Body of pancreas (tissue), 4 donors: ENCODE results near the gene OR4Q2. TPM values are rescaled to one million over a fixed set of nuclear protein-coding genes. Genes with fewer than 3 reads are reported as not detected.
"Not testable (repeated sequence)": the region's sequence is repeated elsewhere in the genome, so short reads cannot be mapped to it uniquely, and the experiment has no call there.

Source experiments
- ATAC-seq: fragments of 150-250 bp; one replicate; pipeline ENCODE4 v1.9.1; 2016
- DNase-seq, 4 donors: peaks; one replicate each; pipeline ENCODE4 v3.0.0-alpha.2; 2019
- H3K27ac ChIP-seq, 4 donors: fragments of 200-600 bp; sonication (generic); 1 replicate in 3 of 4; 2 replicates in 1 of 4; pipeline versions ENCODE4 v1.5.1 to v1.6.1; 2016 to 2019; ENCODE audit warnings: mild to moderate bottlenecking in 1 of 4, mixed read lengths in 1 of 4, moderate library complexity in 1 of 4
- H3K27me3 ChIP-seq, 2 donors: fragments of 200-600 bp; sonication (generic); one replicate each; pipeline ENCODE4 v1.6.0; 2016; ENCODE audit warnings: mild to moderate bottlenecking in 1 of 2
- H3K36me3 ChIP-seq, 2 donors: fragments of 200-600 bp; sonication (generic); replicated peaks in 1 of 2; 2 replicates each; pipeline ENCODE4 v1.5.1; 2016; ENCODE audit warnings: low read depth in 2 of 2; ENCODE audit not compliant: insufficient read depth in 1 of 2
- H3K4me1 ChIP-seq: fragments of 200-600 bp; sonication (generic); one replicate; pipeline ENCODE4 v1.6.0; 2016
- H3K4me3 ChIP-seq, 2 donors: fragments of 200-600 bp; sonication (generic); 1 replicate in 1 of 2; 2 replicates in 1 of 2; pipeline ENCODE4 v1.5.1; 2016 to 2019
- H3K9me3 ChIP-seq, 3 donors: fragments of 200-600 bp; sonication (generic); 1 replicate in 2 of 3; 2 replicates in 1 of 3; pipeline ENCODE4 v1.5.1; 2016
- CTCF ChIP-seq, 7 experiments: fragments of 450-650 bp in 4 of 7; fragments of 200-600 bp in 3 of 7; sonication (generic) in 3 of 7; IDR thresholded peaks; one replicate each; pipeline ENCODE4 v1.5.1; 2016 to 2019; ENCODE audit warnings: antibody characterized with exemption in 7 of 7
- POLR2A ChIP-seq, 3 donors: fragments of 450-650 bp; IDR thresholded peaks; one replicate each; pipeline ENCODE4 v1.6.1; 2016; ENCODE audit warnings: antibody characterized with exemption in 3 of 3, mild to moderate bottlenecking in 2 of 3
- WGBS, 2 donors: methylation state at CpG; one replicate each; pipeline ENCODE4 v1.1.5; 2017; 5-methylcytosine and 5-hydroxymethylcytosine counted together
- intact Hi-C: fragments of 100-400 bp; cut with DNase I; formaldehyde crosslinking; loops from one replicate; pipeline ENCODE4 v1.15.1; 2023
- total RNA-seq, 2 donors: library from RNA; depleted of rRNA; stranded (reverse); fragments of >200 nt; gene quantifications; one replicate each; pipeline ENCODE4 v1.1.0, GENCODE V29; 2016

OR4Q2 gene
- total RNA-seq, result not detected

- no peak for ATAC-seq
- TF ChIP-seq CTCF (IDR thresholded peaks at IDR 0.05) (no peak), POLR2A (IDR thresholded peaks at IDR 0.05) (no peak)
- intact Hi-C loops, result no loop called here
Observed at GRCh38 chr14:20001863-20002262, at the start of gene OR4Q2. Gene OR4Q2, plus strand, starts transcription at chr14:20002163.

GRCh38 chr14:19969735-19970134, 32.2 kb upstream of the OR4Q2 start:
- H3K4me3 ChIP-seq, H3K4me1 ChIP-seq, H3K9me3 ChIP-seq, H3K27ac ChIP-seq, H3K36me3 ChIP-seq, intact Hi-C loops, DNase-seq, ATAC-seq, H3K27me3 ChIP-seq: not testable (repeated sequence)
- WGBS, 2 donors, result 41 to 50% methylated on average over 2 of the region's 2 CpGs

More at GRCh38 chr14:20001863-20002262, at the start of gene OR4Q2:
- Histone ChIP-seq H3K27me3 (no peaks in the 10 kb centered on the region), H3K4me3 (no peak within 1 kb of the TSS), H3K27ac (no peak within 1 kb of the TSS), H3K36me3 (no peaks in the 10 kb centered on the region), H3K9me3 (no peaks in the 10 kb centered on the region), H3K4me1 (no peaks in the 10 kb centered on the region)
- DNase-seq, result no peak

- no peak for ATAC-seq
- Histone ChIP-seq H3K27me3 (no peaks in the 10 kb centered on the region), H3K9me3 (no peaks in the 10 kb centered on the region), H3K27ac (no peak overlapping the region), H3K4me1 (no peaks in the 10 kb centered on the region), H3K36me3 (no peaks in the 10 kb centered on the region), H3K4me3 (no peak overlapping the region)
- intact Hi-C loops, result no loop called here
- 55 to 59% methylated on average over 1 of the region's 1 CpG for WGBS, 2 donors
- TF ChIP-seq POLR2A (IDR thresholded peaks at IDR 0.05) (no peak), CTCF (IDR thresholded peaks at IDR 0.05) (no peak)
- DNase-seq, result no peak
Observed at GRCh38 chr14:19974844-19975243, 27.1 kb upstream of the OR4Q2 start.

GRCh38 chr14:19975291-19975690, 26.7 kb upstream of the OR4Q2 start, which contains the start of gene OR4K15:
Gene OR4K15, plus strand, starts transcription at chr14:19975591. Its CDS starts 0 bp downstream, at chr14:19975591.
- 88 to 92% methylated on average over 3 of the region's 3 CpGs for WGBS, 2 donors

GRCh38 chr14:19993438-19993837, 8.5 kb upstream of the OR4Q2 start:
- intact Hi-C loops, result no loop called here
- H3K9me3 ChIP-seq, result no peaks in the 10 kb centered on the region
- WGBS, 2 donors, result 33 to 51% methylated on average over 2 of the region's 2 CpGs
- no peaks in the 10 kb centered on the region for H3K36me3 ChIP-seq
- no peak overlapping the region for H3K27ac ChIP-seq
- no peak overlapping the region for H3K4me3 ChIP-seq
- DNase-seq (no peak), ATAC-seq (no peak)
- TF ChIP-seq CTCF (IDR thresholded peaks at IDR 0.05), result no peak
- H3K27me3 ChIP-seq, result no peaks in the 10 kb centered on the region
- H3K4me1 ChIP-seq, result no peaks in the 10 kb centered on the region

More at GRCh38 chr14:19975291-19975690, 26.7 kb upstream of the OR4Q2 start, which contains the start of gene OR4K15:
- Histone ChIP-seq H3K27ac (no peak within 1 kb of the TSS), H3K9me3 (no peaks in the 10 kb centered on the region), H3K27me3 (no peaks in the 10 kb centered on the region), H3K36me3 (no peaks in the 10 kb centered on the region), H3K4me1 (no peaks in the 10 kb centered on the region), H3K4me3 (no peak within 1 kb of the TSS)
- intact Hi-C loops, result no loop called here
- no peak for DNase-seq
- TF ChIP-seq POLR2A (IDR thresholded peaks at IDR 0.05), result no peak
- no peak for TF ChIP-seq CTCF (IDR thresholded peaks at IDR 0.05)
- no peak for ATAC-seq
